ENCODE data around the gene PCSK2. TPM values are rescaled to one million over a fixed set of nuclear protein-coding genes. Genes with fewer than 3 reads are reported as not detected.

The PCSK2 gene
- total and polyA plus RNA-seq, 2 donors (not counting 3 experiments of a cell fraction or from before 2014, with no cell fraction given), result not detected

GRCh38 chr20:17316316-17317038, 89.6 kb downstream of the PCSK2 start:
- no peak overlapping the region for H3K9ac ChIP-seq (replicated peaks; ENCODE audit: extremely low read depth, insufficient read depth, low read length)
- DNase-seq (ENCODE audit: low read depth, low spot score) (no peak), FAIRE-seq (no peak)
- H3K27ac ChIP-seq (ENCODE audit: insufficient read depth, low read depth, low read length), result no peak overlapping the region
- H3K4me3 ChIP-seq (replicated peaks in 1 of 3; ENCODE audit: insufficient read depth in 1 of 3, low read depth in 1 of 3, low read length in 3 of 3), result no peak overlapping the region
- no peaks in the 10 kb centered on the region for H3K36me3 ChIP-seq (ENCODE audit: control insufficient read depth in 2 of 2, extremely low read depth in 1 of 2, insufficient read depth in 2 of 2, low read length in 2 of 2)
- BruUV-seq (replicated peaks), result no TSS peak
- H3K9me1 ChIP-seq (replicated peaks; ENCODE audit: control insufficient read depth, extremely low read depth, insufficient read depth, low read length), result no peaks in the 10 kb centered on the region
- H3K4me2 ChIP-seq (ENCODE audit: insufficient read depth, low read length), result no peak overlapping the region
- H2AFZ ChIP-seq (ENCODE audit: low read depth, low read length), result no peak overlapping the region
- H3K27me3 ChIP-seq (ENCODE audit: control insufficient read depth in 2 of 2, insufficient read depth in 2 of 2, low read length in 2 of 2), result peaks cover 6 to 11% of the 10 kb centered on the region in 2 experiments
- no peaks in the 10 kb centered on the region for H3K79me2 ChIP-seq (ENCODE audit: control insufficient read depth, insufficient read depth, low read length)
- ChIA-PET POLR2A (no interaction called here), CTCF (no interaction called here)
- intact Hi-C loops (cut with micrococcal nuclease), result no loop called here
- H4K20me1 ChIP-seq (replicated peaks; ENCODE audit: control insufficient read depth, extremely low read depth, insufficient read depth, low read length), result no peaks in the 10 kb centered on the region
- dilution Hi-C loops (cut with MboI; ENCODE audit: extremely low pct_ligation_motif_present, low sequenced_read_pairs), result no loop called here
- no peaks in the 10 kb centered on the region for H3K4me1 ChIP-seq (ENCODE audit: control insufficient read depth, extremely low read depth, insufficient read depth, low read length)
- no peaks in the 10 kb centered on the region for H3K9me3 ChIP-seq (replicated peaks; ENCODE audit: control insufficient read depth, insufficient read depth, low read length)
- TF ChIP-seq JUN (IDR thresholded peaks at IDR 0.05; ENCODE audit: borderline replicate concordance, insufficient read depth, insufficient read length, low read depth), result no peak
- TF ChIP-seq GATA2 (IDR thresholded peaks at IDR 0.05; ENCODE audit: insufficient read depth, insufficient read length, low read depth, low read length), result no peak
- no peak for TF ChIP-seq POLR2A (IDR thresholded peaks at IDR 0.05; ENCODE audit: low read depth, low read length)
- TF ChIP-seq MAX (IDR thresholded peaks at IDR 0.05; ENCODE audit: insufficient read depth, insufficient read length), result no peak
- no peak for TF ChIP-seq FOS (IDR thresholded peaks at IDR 0.05; ENCODE audit: borderline replicate concordance, insufficient read depth, low read length)
- no peak for TF ChIP-seq MYC (IDR thresholded peaks at IDR 0.05; ENCODE audit: low read depth, low read length)
- TF ChIP-seq EZH2 (IDR thresholded peaks at IDR 0.05; ENCODE audit: borderline replicate concordance, low read depth, low read length, severe bottlenecking), result no peak
- no peak for TF ChIP-seq CTCF (IDR thresholded peaks at IDR 0.05; ENCODE audit: extremely low read depth in 1 of 2, insufficient read depth in 1 of 2, low read depth in 1 of 2, low read length in 2 of 2)
- no peak for TF ChIP-seq POLR2AphosphoS5 (IDR thresholded peaks at IDR 0.05; ENCODE audit: insufficient read depth, low read depth, low read length)

All from endothelial cell of umbilical vein (primary cell).